Stimulated activated CD8-positive, alpha-beta memory T cell treated with anti-CD3 and anti-CD28 coated beads, Interleukin-4, amount 100 ng/mL, for 24 hours (primary cell): ENCODE data around the gene DCAF8.
A peak's percentile ranks its signal among the peaks of the same experiment; 100 is the strongest.

ENCODE experiments used
- DNase-seq: peaks from one replicate; pipeline ENCODE4 v3.0.0-alpha.2; 2020; ENCODE audit warnings: low read depth

The DCAF8 gene

DNA sequence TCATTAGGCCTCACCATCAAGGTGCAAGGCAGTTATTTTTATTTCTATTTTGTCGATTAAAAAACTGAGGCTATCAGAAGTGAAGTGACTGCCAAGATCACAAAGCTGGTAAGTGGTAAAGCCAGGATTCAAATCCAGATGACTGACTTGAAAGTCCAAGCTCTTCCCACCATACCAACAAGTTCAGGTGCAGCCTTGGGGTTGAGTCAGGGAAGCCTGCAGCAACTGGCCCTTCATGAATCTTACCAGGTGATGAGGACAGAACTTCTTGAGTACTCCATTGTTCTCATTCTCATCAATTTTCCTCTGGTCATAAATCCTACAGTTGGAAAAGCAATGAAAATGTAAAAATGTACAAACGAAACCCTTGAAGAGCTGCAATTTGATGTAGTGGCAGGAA lies 37.0 kb downstream of the DCAF8 start:
- no peak for DNase-seq

DNA sequence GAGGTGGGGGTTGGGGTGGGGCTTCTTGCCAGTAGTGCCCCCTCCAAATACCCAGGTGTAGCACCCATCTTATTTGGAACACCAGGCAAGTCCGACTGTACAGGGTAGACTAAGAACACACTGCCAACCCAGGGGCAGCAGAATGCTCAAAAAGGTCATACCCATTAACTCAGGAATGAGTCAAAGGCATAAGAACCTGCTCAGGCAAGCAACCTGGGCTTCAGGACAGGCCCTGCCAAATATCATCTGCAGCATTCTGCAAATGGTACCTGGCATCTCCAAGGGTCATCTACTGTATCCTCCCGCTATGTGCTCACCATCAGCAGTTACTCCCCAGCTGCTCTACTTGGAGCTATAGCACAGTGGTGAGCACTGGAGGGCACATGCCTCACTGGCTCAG lies 37.7 kb downstream of the DCAF8 start:
- DNase-seq: no peak

- DNase-seq: no peak
These were observed 39.8 kb downstream of the DCAF8 start for GRCh38 chr1:160222546-160222945.

DNA sequence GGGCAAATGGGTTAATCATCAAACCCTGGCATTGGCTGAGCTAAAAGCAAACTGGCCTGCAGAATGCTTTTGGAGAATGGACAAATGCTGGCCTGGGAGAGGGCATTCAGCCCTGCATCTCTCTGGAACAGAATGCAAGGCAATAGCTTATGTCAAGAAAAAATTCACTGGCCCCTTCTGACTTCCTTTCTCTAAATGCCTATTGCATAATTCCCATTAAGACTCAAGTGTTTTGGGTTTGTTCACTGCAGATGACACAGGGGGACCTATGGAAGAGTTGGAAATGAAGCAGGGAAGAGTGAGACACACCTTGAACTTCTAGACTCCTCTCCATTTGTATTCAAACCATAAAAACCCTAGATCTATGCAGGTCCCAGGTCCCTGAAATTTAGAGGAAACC lies 41.3 kb downstream of the DCAF8 start:
- DNase-seq: no peak

DNA sequence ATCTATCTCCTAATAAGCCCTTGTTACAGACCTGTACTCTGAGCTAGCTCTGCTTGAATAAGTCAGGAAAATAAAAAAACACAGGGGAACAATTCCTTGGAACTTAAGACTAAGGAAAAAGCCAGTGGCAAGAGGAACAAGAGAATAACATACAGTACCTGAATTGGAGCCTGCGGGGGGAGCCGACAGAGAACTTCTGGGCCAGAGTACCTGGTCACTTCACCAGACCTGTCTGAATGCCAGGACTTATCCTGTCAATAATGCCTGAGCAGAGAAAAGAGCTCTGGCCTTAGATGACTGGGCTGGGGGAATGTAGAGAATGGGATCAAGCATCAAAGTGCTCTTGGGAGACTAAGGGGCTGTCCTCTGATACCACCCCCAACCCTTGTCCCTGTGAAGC lies 42.0 kb downstream of the DCAF8 start:
- DNase-seq: no peak

- DNase-seq: no peak
These were observed 43.1 kb downstream of the DCAF8 start for GRCh38 chr1:160219062-160219929.

GRCh38 chr1:160217481-160218051 lies 44.8 kb downstream of the DCAF8 start:
- DNase-seq: no peak

- no peak for DNase-seq
These were observed 46.0 kb downstream of the DCAF8 start for GRCh38 chr1:160216301-160216700.

- no peak for DNase-seq
These were observed 47.7 kb downstream of the DCAF8 start for GRCh38 chr1:160214481-160215140.

GRCh38 chr1:160211046-160211790 lies 51.1 kb downstream of the DCAF8 start:
- no peak for DNase-seq

DNA sequence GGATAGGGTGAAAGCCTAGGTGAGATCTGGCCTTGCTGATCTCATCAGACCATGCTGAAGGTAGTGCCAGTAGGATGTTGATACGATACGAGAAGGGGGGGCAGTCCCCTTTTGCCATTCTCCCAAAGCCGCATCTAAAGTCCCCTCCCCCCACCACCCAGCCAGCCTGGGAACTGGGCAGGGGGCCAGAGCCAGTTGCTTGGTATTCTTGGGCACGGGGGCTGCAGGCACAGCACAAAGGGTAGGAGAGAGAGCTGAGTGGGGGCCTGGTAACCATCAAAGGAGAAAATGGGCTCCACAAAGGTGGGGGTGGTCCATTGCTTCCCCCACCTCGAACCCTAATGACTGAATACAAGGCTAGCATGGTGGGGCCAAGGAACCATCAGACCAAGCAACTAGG lies 51.8 kb downstream of the DCAF8 start:
- no peak for DNase-seq

DNA sequence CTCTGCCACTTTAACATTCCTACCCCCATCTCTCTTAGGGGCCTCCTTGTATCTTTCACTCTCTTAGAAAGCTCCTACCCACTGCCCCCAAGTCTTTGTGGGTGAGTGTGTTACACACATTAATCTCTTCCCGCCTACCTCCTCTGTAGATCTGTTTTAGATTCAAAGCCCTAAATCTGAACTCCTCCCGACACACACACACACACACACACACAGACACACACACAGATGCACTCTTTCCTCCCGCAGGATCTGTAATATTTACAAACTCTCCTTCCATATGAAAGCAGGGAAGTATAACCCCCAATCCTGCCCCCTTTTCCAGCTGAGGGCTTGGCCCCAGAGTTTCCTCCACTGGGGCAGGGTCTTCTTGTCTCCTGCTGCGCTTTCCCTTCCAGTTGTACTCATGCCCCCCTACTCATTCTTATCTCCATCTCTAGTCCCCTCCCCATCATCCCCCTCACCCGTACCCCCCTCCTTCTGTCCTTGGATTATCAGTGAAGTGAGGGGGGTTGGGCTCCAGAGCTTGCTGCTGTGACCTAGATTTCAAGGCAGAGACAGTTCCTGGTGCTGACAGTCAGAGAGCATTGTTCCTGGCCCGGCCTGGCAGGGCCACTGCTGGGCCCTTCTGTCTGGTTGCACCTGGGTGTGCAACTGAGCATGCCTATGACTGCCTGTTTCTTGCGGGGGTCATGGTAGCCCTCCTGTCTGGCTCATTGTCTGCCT lies 52.9 kb downstream of the DCAF8 start:
- no peak for DNase-seq

GRCh38 chr1:160208557-160209320 lies 53.6 kb downstream of the DCAF8 start:
- DNase-seq: no peak

GRCh38 chr1:160207771-160208556 lies 54.4 kb downstream of the DCAF8 start:
- DNase-seq: no peak

DNA sequence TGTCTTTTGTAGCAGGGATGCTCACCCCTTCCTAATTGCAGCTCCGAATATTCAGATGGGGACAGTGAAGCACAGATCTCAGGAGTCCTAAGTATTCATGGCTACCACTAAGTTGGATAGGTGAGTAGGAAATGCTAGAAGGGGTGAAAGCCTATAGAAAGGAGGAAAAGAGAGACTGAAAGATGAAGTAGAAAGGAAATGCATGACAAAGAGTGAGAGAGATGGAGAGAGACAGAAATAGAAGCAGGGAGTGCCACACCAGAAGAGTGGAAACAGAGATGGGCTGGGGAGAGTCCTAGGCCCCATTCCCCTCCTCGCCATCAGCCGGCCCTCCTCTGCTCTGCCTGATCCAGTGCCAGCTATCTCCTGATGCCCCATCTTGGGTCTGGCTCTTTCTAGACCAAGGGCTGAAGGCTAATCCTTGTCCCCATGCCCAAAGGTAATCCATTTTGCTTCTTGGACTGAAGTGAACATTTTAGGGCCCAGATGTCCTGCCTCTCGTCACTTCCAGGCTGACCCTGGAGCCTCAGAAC lies 55.2 kb downstream of the DCAF8 start:
- DNase-seq: no peak

- DNase-seq: no peak
These were observed 55.8 kb downstream of the DCAF8 start for GRCh38 chr1:160206421-160207117.

- DNase-seq: peak; percentile 19
These were observed 56.3 kb downstream of the DCAF8 start for GRCh38 chr1:160206036-160206389.

DNA sequence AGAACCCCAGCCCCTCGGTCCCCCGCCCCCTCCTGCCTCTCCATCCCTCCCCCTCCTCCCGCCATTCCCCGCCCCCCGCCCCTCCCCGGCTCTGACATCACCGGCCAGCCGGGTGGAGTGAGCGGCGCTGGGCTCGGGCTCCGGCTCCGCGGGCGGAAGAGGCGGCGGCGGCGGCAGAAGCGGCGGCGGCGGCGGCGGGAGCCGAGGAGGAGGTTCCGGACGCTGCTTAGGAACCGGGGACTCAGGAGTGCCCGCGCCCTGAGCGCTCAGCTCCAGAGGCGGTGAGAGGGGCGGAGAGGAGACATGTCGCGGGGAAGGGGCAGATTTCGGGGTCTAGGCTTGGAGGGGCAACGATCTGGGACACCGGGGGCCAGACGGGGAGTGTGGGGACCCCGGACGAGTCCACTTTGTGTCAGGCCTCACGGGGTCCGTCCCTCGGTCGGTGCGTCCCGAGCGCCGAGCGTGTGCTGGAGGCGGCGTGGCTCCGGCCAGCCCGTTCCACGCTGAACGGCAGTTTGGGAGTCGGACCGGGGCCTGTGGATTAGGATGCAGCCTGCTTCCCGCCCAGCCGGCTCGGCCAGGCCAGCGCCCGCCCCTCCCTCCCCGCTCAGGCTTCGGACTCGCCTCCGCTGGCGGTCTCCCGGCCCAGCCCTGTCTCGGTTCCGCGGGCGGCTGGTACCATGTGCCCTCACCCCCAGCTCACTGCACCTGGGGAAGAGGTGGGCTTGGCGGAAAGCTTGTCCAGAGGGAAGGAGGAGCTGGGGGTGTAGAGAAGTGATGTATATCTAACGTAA lies 56.9 kb downstream of the DCAF8 start, which contains the start of gene PEA15:
Gene PEA15, plus strand, starts transcription at position 143 of the 794 bp plus-strand sequence. CDS start 6,161 bp downstream, outside the sequence.
- peak; percentile 59 for DNase-seq
